PFSK-1 (cell line): ENCODE measurements around the gene KLHL9.

Source experiments
- POLR2AphosphoS5 ChIP-seq: IDR thresholded peaks from 2 replicates; pipeline ENCODE4 v1.6.1; 2012; ENCODE audit warnings: low read depth, mild to moderate bottlenecking, control low read depth, low read length, moderate library complexity
- REST ChIP-seq, 2 experiments: IDR thresholded peaks; 2 replicates each; pipeline versions ENCODE4 v1.6.1 to v1.8.0; 2011 to 2012; ENCODE audit warnings: low read depth in 2 of 2, low read length in 2 of 2, control low read depth in 1 of 2, inconsistent platforms in 1 of 2, mild to moderate bottlenecking in 1 of 2, moderate library complexity in 1 of 2; ENCODE audit not compliant: insufficient read depth in 1 of 2
- SIN3A ChIP-seq: IDR thresholded peaks from 2 replicates; pipeline ENCODE4 v1.6.1; 2012; ENCODE audit warnings: mild to moderate bottlenecking, low read length, moderate library complexity, borderline replicate concordance; ENCODE audit not compliant: insufficient read depth

GRCh38 chr9:21311889-21312288, 23.3 kb downstream of the KLHL9 start:
- TF ChIP-seq REST (IDR thresholded peaks at IDR 0.05; ENCODE audit: insufficient read depth in 1 of 2, low read depth in 2 of 2, low read length in 2 of 2), result no peak
- no peak for TF ChIP-seq POLR2AphosphoS5
- no peak for TF ChIP-seq SIN3A
